Endothelial cell of umbilical vein (primary cell): Measurements from ENCODE around the gene TSFM. TPM values are rescaled to one million over a fixed set of nuclear protein-coding genes. Genes with fewer than 3 reads are reported as not detected.

ENCODE experiments used
- BruUV-seq: library from RNA; stranded (reverse); fragments of 400-500 nt; replicated peaks from 2 replicates; lab custom pipeline; 2021; lab: Mats Ljungman, UMichigan
- CTCF ChIA-PET: fragments of 300-600, 350-600 bp; sonication (Branson Sonifier 250); formaldehyde crosslinking; loops from one replicate; lab custom pipeline; 2021; ENCODE audit warnings: antibody characterized with exemption, inconsistent platforms; lab: Charles Lee
- POLR2A ChIA-PET: fragments of 300-600, 350-600 bp; sonication (Branson Sonifier 250); formaldehyde crosslinking; loops from one replicate; lab custom pipeline; 2021; ENCODE audit warnings: antibody characterized with exemption, inconsistent platforms; lab: Charles Lee
- DNase-seq: peaks from one replicate; pipeline ENCODE4 v3.0.0-alpha.2; 2011; ENCODE audit warnings: low read depth, low spot score
- FAIRE-seq: peaks from 2 replicates; lab custom pipeline; 2011; peaks lifted over from hg19 to GRCh38; lab: Jason Lieb, UNC
- H2AFZ ChIP-seq: 2 replicates; pipeline ENCODE4 v1.6.0; 2012; ENCODE audit warnings: low read depth, low read length, control low read depth, inconsistent platforms
- H3K27ac ChIP-seq: 2 replicates; pipeline ENCODE4 v1.5.1; 2011; ENCODE audit warnings: low read depth, mild to moderate bottlenecking, control low read depth, low read length, moderate library complexity; ENCODE audit not compliant: insufficient read depth
- H3K27me3 ChIP-seq, 2 experiments: 2 replicates each; pipeline versions ENCODE4 v1.6.0 to v1.6.1; 2011; ENCODE audit warnings: low read length in 2 of 2, mixed read lengths in 1 of 2; ENCODE audit not compliant: control insufficient read depth in 2 of 2, insufficient read depth in 2 of 2
- H3K36me3 ChIP-seq, 2 experiments: 2 replicates in 1 of 2; 3 replicates in 1 of 2; pipeline ENCODE4 v1.5.1; 2011; ENCODE audit warnings: low read length in 2 of 2, mild to moderate bottlenecking in 1 of 2, moderate library complexity in 1 of 2; ENCODE audit not compliant: control insufficient read depth in 2 of 2, insufficient read depth in 2 of 2; ENCODE audit errors: extremely low read depth in 1 of 2
- H3K4me1 ChIP-seq: 3 replicates; pipeline ENCODE4 v1.5.1; 2011; ENCODE audit warnings: mild to moderate bottlenecking, low read length; ENCODE audit not compliant: control insufficient read depth, insufficient read depth; ENCODE audit errors: extremely low read depth
- H3K4me2 ChIP-seq: 2 replicates; pipeline ENCODE4 v1.6.1; 2011; ENCODE audit warnings: low read length, control low read depth, mixed read lengths; ENCODE audit not compliant: insufficient read depth
- H3K4me3 ChIP-seq, 3 experiments: fragments of 200-600 bp in 1 of 3; sonication (generic), shearing (Covaris generic) in 1 of 3; replicated peaks in 1 of 3; 2 replicates each; pipeline ENCODE4 v1.5.1; 2011 to 2016; ENCODE audit warnings: control low read depth in 3 of 3, low read length in 3 of 3, mild to moderate bottlenecking in 2 of 3, inconsistent platforms in 1 of 3, low read depth in 1 of 3, moderate library complexity in 1 of 3; ENCODE audit not compliant: insufficient read depth in 1 of 3
- H3K79me2 ChIP-seq: 2 replicates; pipeline ENCODE4 v1.6.0; 2012; ENCODE audit warnings: low read length, inconsistent platforms; ENCODE audit not compliant: control insufficient read depth, insufficient read depth
- H3K9ac ChIP-seq: replicated peaks from 2 replicates; pipeline ENCODE3; 2011; ENCODE audit warnings: low read length, control low read depth; ENCODE audit not compliant: insufficient read depth; ENCODE audit errors: extremely low read depth
- H3K9me1 ChIP-seq: replicated peaks from 3 replicates; pipeline ENCODE4 v1.6.0; 2011; ENCODE audit warnings: mild to moderate bottlenecking, low read length; ENCODE audit not compliant: control insufficient read depth, insufficient read depth; ENCODE audit errors: extremely low read depth
- H3K9me3 ChIP-seq: replicated peaks from 2 replicates; pipeline ENCODE4 v1.5.1; 2012; ENCODE audit warnings: low read length, inconsistent platforms; ENCODE audit not compliant: control insufficient read depth, insufficient read depth
- H4K20me1 ChIP-seq: replicated peaks from 2 replicates; pipeline ENCODE3; 2011; ENCODE audit warnings: mild to moderate bottlenecking, low read length; ENCODE audit not compliant: control insufficient read depth, insufficient read depth; ENCODE audit errors: extremely low read depth
- EZH2 ChIP-seq: IDR thresholded peaks from 2 replicates; pipeline ENCODE4 v1.6.1; 2012; ENCODE audit warnings: borderline replicate concordance, low read depth, mild to moderate bottlenecking, moderate library complexity, low read length, inconsistent platforms; ENCODE audit not compliant: severe bottlenecking
- FOS ChIP-seq: IDR thresholded peaks from 2 replicates; pipeline ENCODE4 v1.6.1; 2011; ENCODE audit warnings: mild to moderate bottlenecking, low read length, moderate library complexity, borderline replicate concordance; ENCODE audit not compliant: insufficient read depth
- GATA2 ChIP-seq: IDR thresholded peaks from 2 replicates; pipeline ENCODE4 v1.7.0; 2011; ENCODE audit warnings: low read depth, mild to moderate bottlenecking, moderate library complexity, mixed read lengths, low read length; ENCODE audit not compliant: insufficient read length, insufficient read depth
- JUN ChIP-seq: IDR thresholded peaks from 2 replicates; pipeline ENCODE4 v1.6.1; 2011; ENCODE audit warnings: borderline replicate concordance, low read depth; ENCODE audit not compliant: insufficient read length, insufficient read depth
- MYC ChIP-seq: IDR thresholded peaks from one replicate; pipeline ENCODE4 v1.6.1; 2011; ENCODE audit warnings: mild to moderate bottlenecking, low read depth, low read length
- POLR2A ChIP-seq: IDR thresholded peaks from 2 replicates; pipeline ENCODE4 v1.6.1; 2012; ENCODE audit warnings: low read depth, mild to moderate bottlenecking, control low read depth, low read length
- POLR2AphosphoS5 ChIP-seq: IDR thresholded peaks from 2 replicates; pipeline ENCODE4 v1.6.1; 2012; ENCODE audit warnings: low read depth, mild to moderate bottlenecking, control low read depth, low read length, moderate library complexity; ENCODE audit not compliant: insufficient read depth
- dilution Hi-C: fragments of 300-500 bp; cut with MboI; formaldehyde crosslinking; loops from one replicate; pipeline ENCODE4 v1.15.0; 2019; ENCODE audit warnings: low sequenced_read_pairs; ENCODE audit not compliant: extremely low pct_ligation_motif_present
- intact Hi-C: fragments of 100-400 bp; cut with micrococcal nuclease; formaldehyde crosslinking; loops from one replicate; pipeline ENCODE4 v1.10.0; 2022
- polyA plus RNA-seq, 4 experiments: library from polyadenylated mRNA; depleted of rRNA in 3 of 4; stranded (reverse) in 3 of 4; unstranded in 1 of 4; fragments of >200 nt; gene quantifications; 2 replicates each; pipeline versions ENCODE4 v1.2.1 to v1.2.3, GENCODE V29; 2011 to 2012; ENCODE audit warnings: missing spikeins in 1 of 4
- total RNA-seq: library from RNA; stranded (reverse); gene quantifications from 2 replicates; pipeline ENCODE4 v1.2.3, GENCODE V29; 2021
- TF ChIP-seq, protein P1 (sequence below): IDR thresholded peaks from 2 replicates; pipeline ENCODE4 v1.6.1; 2011; ENCODE audit not compliant: insufficient read depth, insufficient read length
- TF ChIP-seq, protein P2 (sequence below), 2 donors: IDR thresholded peaks; 1 replicate in 1 of 2; 2 replicates in 1 of 2; pipeline ENCODE4 v1.5.1; 2011; ENCODE audit warnings: low read length in 2 of 2, mild to moderate bottlenecking in 2 of 2, moderate library complexity in 2 of 2, control low read depth in 1 of 2, inconsistent platforms in 1 of 2, low read depth in 1 of 2; ENCODE audit not compliant: insufficient read depth in 1 of 2; ENCODE audit errors: extremely low read depth in 1 of 2

TSFM gene
- total and polyA plus RNA-seq, 2 donors (not counting 3 experiments of a cell fraction or from before 2014, with no cell fraction given): 16.5 to 41.8 TPM

DNA sequence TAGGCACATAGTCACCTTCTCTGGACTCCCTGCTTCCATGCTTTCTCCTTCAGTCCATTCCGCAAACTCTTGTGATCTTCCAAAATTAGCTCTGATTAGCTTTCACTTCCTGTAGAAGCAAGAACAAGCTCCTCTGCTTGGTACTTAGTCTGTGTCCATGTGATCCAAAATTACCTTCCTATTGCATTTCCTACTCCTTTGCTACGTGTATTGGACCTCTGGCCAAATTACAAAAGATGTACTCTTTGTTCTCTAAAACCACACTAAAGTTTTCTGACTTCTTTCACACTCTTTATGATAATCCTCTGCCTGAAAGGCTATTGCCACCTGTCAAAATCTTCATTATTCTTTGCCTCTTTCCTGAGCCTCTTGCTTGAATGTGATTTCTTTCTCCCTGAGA, 786 bp upstream of the TSFM start:
- peaks cover 7% of the 10 kb centered on the region for H3K4me1 ChIP-seq
- ChIA-PET POLR2A (no interaction called here), CTCF (interaction anchor here (0.6 to 3.2 kb wide), 7 partner anchors 10 to 789 kb away, joined by 3 to 15 read pairs (median 8); partner anchors contain the start of genes EEF1AKMT3 and METTL1)
- no peak overlapping the region for H3K4me2 ChIP-seq
- H3K9ac ChIP-seq: no peak overlapping the region
- DNase-seq: no peak
- peaks cover 5 to 10% of the 10 kb centered on the region in 2 experiments for H3K36me3 ChIP-seq
- TF ChIP-seq, protein P1, sequence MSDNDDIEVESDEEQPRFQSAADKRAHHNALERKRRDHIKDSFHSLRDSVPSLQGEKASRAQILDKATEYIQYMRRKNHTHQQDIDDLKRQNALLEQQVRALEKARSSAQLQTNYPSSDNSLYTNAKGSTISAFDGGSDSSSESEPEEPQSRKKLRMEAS: no peak
- TF ChIP-seq FOS (no peak), JUN (no peak), GATA2 (no peak), MYC (no peak), EZH2 (no peak), POLR2A (no peak), POLR2AphosphoS5 (no peak)
- TF ChIP-seq, protein P2, sequence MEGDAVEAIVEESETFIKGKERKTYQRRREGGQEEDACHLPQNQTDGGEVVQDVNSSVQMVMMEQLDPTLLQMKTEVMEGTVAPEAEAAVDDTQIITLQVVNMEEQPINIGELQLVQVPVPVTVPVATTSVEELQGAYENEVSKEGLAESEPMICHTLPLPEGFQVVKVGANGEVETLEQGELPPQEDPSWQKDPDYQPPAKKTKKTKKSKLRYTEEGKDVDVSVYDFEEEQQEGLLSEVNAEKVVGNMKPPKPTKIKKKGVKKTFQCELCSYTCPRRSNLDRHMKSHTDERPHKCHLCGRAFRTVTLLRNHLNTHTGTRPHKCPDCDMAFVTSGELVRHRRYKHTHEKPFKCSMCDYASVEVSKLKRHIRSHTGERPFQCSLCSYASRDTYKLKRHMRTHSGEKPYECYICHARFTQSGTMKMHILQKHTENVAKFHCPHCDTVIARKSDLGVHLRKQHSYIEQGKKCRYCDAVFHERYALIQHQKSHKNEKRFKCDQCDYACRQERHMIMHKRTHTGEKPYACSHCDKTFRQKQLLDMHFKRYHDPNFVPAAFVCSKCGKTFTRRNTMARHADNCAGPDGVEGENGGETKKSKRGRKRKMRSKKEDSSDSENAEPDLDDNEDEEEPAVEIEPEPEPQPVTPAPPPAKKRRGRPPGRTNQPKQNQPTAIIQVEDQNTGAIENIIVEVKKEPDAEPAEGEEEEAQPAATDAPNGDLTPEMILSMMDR (IDR thresholded peaks at IDR 0.05; ENCODE audit: extremely low read depth in 1 of 2, insufficient read depth in 1 of 2, low read depth in 1 of 2, low read length in 2 of 2): no peak
- no peak for FAIRE-seq
- no peak overlapping the region for H3K4me3 ChIP-seq
- H3K79me2 ChIP-seq: peaks cover 14% of the 10 kb centered on the region
- dilution Hi-C loops (no loop called here), intact Hi-C loops (loop anchor here (1.0 to 2.0 kb wide), 3 partner anchors 10 to 124 kb away; partner anchors contain the start of genes EEF1AKMT3 and METTL1)
- H3K9me1 ChIP-seq: no peaks in the 10 kb centered on the region
- BruUV-seq: no TSS peak
- H3K27me3 ChIP-seq: no peaks in the 10 kb centered on the region
- H4K20me1 ChIP-seq: no peaks in the 10 kb centered on the region
- no peak overlapping the region for H2AFZ ChIP-seq
- H3K9me3 ChIP-seq: no peaks in the 10 kb centered on the region
- no peak overlapping the region for H3K27ac ChIP-seq
